GM21825 (cell line): ENCODE data around the gene ZBTB24.
"Not testable (repeated sequence)": the region's sequence is repeated elsewhere in the genome, so short reads cannot be mapped to it uniquely, and the experiment has no call there.

Source experiments
- ATAC-seq: cut with Tn5 transposase; IDR thresholded peaks from one replicate; pipeline ENCODE4 v1.9.1; 2021; ENCODE audit warnings: mild to moderate bottlenecking, moderate library complexity; ENCODE audit not compliant: unreplicated experiment

Gene ZBTB24

GRCh38 chr6:109472132-109472995, 10.7 kb downstream of the ZBTB24 start:
- no peak for ATAC-seq

- ATAC-seq: no peak
Measured at GRCh38 chr6:109471105-109471810, 11.8 kb downstream of the ZBTB24 start.

- no peak for ATAC-seq
Measured at GRCh38 chr6:109469591-109470189, 13.3 kb downstream of the ZBTB24 start.

GRCh38 chr6:109467696-109468095, 15.3 kb downstream of the ZBTB24 start:
- ATAC-seq: no peak

GRCh38 chr6:109466212-109466923, 16.7 kb downstream of the ZBTB24 start:
- ATAC-seq: no peak

GRCh38 chr6:109465772-109466171, 17.2 kb downstream of the ZBTB24 start:
- no peak for ATAC-seq

- ATAC-seq: no peak
Measured at GRCh38 chr6:109461733-109462526, 21.1 kb downstream of the ZBTB24 start.

- ATAC-seq: not testable (repeated sequence)
Measured at GRCh38 chr6:109461205-109461604, 21.8 kb downstream of the ZBTB24 start.

GRCh38 chr6:109460161-109460829, 22.7 kb downstream of the ZBTB24 start:
- ATAC-seq: no peak

- ATAC-seq: peak; percentile 28
Measured at GRCh38 chr6:109458774-109459531, 24.1 kb downstream of the ZBTB24 start.

GRCh38 chr6:109457562-109457996, 25.4 kb downstream of the ZBTB24 start:
- ATAC-seq: no peak

- no peak for ATAC-seq
Measured at GRCh38 chr6:109456710-109457561, 26.1 kb downstream of the ZBTB24 start.

- peak; percentile 9 for ATAC-seq
Measured at GRCh38 chr6:109456111-109456583, 26.9 kb downstream of the ZBTB24 start.

- peak; percentile 49 for ATAC-seq
Measured at GRCh38 chr6:109455437-109456110, 27.4 kb downstream of the ZBTB24 start, which contains the start of gene MICAL1. MICAL1 (minus strand) TSS chr6:109455772; CDS start chr6:109454196, 1,576 bp downstream.

GRCh38 chr6:109454496-109455436, 28.3 kb downstream of the ZBTB24 start:
- peak; percentile 34 for ATAC-seq
